Measurements from ENCODE around the gene NUMA1.

The NUMA1 gene, protein sequence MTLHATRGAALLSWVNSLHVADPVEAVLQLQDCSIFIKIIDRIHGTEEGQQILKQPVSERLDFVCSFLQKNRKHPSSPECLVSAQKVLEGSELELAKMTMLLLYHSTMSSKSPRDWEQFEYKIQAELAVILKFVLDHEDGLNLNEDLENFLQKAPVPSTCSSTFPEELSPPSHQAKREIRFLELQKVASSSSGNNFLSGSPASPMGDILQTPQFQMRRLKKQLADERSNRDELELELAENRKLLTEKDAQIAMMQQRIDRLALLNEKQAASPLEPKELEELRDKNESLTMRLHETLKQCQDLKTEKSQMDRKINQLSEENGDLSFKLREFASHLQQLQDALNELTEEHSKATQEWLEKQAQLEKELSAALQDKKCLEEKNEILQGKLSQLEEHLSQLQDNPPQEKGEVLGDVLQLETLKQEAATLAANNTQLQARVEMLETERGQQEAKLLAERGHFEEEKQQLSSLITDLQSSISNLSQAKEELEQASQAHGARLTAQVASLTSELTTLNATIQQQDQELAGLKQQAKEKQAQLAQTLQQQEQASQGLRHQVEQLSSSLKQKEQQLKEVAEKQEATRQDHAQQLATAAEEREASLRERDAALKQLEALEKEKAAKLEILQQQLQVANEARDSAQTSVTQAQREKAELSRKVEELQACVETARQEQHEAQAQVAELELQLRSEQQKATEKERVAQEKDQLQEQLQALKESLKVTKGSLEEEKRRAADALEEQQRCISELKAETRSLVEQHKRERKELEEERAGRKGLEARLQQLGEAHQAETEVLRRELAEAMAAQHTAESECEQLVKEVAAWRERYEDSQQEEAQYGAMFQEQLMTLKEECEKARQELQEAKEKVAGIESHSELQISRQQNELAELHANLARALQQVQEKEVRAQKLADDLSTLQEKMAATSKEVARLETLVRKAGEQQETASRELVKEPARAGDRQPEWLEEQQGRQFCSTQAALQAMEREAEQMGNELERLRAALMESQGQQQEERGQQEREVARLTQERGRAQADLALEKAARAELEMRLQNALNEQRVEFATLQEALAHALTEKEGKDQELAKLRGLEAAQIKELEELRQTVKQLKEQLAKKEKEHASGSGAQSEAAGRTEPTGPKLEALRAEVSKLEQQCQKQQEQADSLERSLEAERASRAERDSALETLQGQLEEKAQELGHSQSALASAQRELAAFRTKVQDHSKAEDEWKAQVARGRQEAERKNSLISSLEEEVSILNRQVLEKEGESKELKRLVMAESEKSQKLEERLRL (N-terminal part only)

GRCh38 chr11:72080326-72081183 is at the start of gene NUMA1, which contains the start of gene LRRC51:
Gene NUMA1, minus strand, starts transcription at chr11:72080542. Its CDS starts 44,599 bp downstream, at chr11:72035943.
Gene LRRC51, plus strand, starts transcription at chr11:72080850. Its CDS starts 8,234 bp downstream, at chr11:72089084.
- peak; percentile 98 to 99 for DNase-seq (ENCODE audit: low read depth in 2 of 2)

GRCh38 chr11:72129381-72129780 is 49.0 kb upstream of the NUMA1 start:
- DNase-seq (ENCODE audit: low read depth in 2 of 2), result no peak

- DNase-seq (ENCODE audit: low read depth in 2 of 2), result no peak
Observed at GRCh38 chr11:72127923-72128322, 47.6 kb upstream of the NUMA1 start.

GRCh38 chr11:72125956-72126355 is 45.6 kb upstream of the NUMA1 start:
- no peak for DNase-seq (ENCODE audit: low read depth in 2 of 2)

DNA sequence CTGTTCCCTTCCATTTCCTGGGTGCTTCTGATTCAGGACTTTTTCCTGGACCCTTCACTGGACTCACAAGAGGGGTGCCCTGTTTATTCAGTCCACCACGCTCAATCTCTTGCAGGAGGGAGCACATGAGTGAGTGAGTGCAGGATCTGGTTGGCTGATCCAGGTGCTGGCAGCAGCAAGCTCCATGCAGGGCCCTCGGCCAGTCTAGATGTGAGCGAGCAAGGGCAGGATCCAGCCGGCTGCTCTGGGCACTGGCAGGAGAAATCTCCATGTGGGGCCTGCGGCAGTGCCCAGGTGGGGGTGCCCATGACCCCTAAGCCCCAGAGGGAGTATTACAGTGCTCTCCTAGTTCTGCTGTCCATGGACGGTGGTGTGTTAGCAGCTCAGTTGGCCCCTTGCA is 43.7 kb upstream of the NUMA1 start:
- DNase-seq (ENCODE audit: low read depth in 2 of 2), result no peak

DNA sequence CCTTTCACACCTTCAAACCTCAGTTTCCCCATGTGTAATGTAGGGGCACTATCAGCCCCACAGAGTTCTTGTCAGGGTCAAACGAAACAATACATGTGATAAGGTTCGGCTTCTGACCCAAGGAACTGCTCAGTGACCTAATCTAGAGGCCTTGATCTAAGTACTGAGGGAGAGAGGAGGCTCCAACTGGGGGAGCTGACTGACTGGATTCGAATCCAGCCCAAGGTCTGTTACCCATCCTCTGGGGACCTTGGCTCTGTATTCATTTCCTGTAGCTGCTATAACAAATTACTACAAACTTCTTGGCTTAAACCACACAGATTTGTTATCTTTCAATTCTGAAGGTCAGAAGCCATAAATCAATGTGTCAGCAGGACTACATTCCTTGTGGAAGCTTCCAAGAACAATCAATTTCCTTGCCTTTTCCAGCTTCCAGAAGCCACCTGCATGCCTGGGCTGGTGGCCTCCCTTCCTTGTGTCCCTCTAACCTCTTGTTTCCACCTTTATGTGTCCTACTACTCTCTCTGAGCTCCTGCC is 42.8 kb upstream of the NUMA1 start:
- DNase-seq (ENCODE audit: low read depth in 2 of 2), result no peak

DNA sequence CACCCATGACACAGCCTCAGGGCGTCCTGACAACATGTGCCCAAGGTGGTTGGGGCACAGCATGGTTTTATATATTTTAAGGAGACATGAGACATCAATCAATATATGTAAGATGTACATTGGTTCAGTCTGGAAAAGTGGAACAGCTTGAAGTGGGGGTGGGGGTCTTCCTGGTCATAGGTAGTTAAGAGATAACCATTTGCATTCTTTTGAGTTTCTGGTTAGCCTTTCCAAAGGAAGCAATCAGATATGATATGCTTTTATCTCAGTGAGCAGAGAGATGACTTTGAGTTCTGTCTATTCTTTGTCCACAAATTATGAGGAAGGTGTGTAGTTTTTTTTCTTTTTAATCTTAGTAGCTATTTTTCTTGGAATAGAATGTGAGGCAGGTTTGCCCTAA is 42.3 kb upstream of the NUMA1 start:
- no peak for DNase-seq (ENCODE audit: low read depth in 2 of 2)

GRCh38 chr11:72120930-72121329 is 40.6 kb upstream of the NUMA1 start:
- no peak for DNase-seq (ENCODE audit: low read depth in 2 of 2)

GRCh38 chr11:72119198-72119597 is 38.9 kb upstream of the NUMA1 start:
- no peak for DNase-seq (ENCODE audit: low read depth in 2 of 2)

GRCh38 chr11:72116019-72116755 is 35.8 kb upstream of the NUMA1 start:
- no peak for DNase-seq (ENCODE audit: low read depth in 2 of 2)

- DNase-seq (ENCODE audit: low read depth in 2 of 2), result no peak
Observed at GRCh38 chr11:72114570-72114969, 34.2 kb upstream of the NUMA1 start.

DNA sequence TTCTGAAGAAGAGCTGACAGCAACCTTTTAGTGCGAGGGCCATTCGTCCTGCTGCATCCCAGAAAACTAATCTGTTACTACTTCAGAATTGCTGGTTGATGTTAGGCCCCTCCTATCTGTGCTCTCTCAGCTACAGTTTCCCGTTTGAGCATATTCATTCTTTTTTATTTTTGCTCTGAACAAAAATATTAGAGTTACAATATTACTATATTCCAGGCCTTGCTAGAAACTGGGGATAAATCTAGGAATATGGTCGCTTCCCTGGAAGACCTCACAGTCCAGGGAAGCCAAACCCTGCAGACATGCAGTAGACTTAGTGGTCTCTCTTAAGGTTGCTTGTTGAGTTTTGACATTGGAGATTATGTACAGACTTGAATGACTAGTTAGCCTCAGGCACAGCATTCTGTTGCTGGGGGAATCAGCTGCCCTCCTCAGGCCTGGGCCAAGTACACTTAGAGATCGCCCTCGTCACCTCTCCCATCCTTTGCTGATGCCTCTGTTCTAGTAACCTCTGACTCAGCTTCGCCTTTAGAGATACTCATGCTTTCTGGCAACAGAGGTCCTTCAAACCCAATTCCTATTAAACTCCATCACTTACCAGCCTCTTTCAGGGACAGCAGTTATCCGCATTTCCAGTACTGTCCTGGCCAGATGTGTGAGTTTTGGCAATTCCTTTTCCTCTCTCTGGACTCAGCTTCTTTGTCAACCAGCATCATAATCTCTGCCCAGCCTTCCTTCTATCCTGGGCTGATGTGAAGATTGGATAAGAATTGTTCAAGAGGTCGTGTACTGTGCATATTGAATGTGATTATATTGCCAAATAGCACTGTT is 32.9 kb upstream of the NUMA1 start:
- no peak for DNase-seq (ENCODE audit: low read depth in 2 of 2)

- peak; percentile 99 for DNase-seq (ENCODE audit: low read depth in 2 of 2)
Observed at GRCh38 chr11:72112143-72112977, 32.0 kb upstream of the NUMA1 start, which contains the start of gene ANAPC15. Gene ANAPC15, minus strand, starts transcription at chr11:72112695. Its CDS starts 1,419 bp downstream, at chr11:72111276.

GRCh38 chr11:72111300-72112142 is 31.2 kb upstream of the NUMA1 start:
- DNase-seq (ENCODE audit: low read depth in 2 of 2), result no peak

- DNase-seq (ENCODE audit: low read depth in 2 of 2), result no peak
Observed at GRCh38 chr11:72105888-72106287, 25.5 kb upstream of the NUMA1 start, which contains the start of gene TOMT. Gene TOMT, plus strand, starts transcription at chr11:72105924. Its CDS starts 28 bp downstream, at chr11:72105952.

GRCh38 chr11:72103754-72104167 is 23.4 kb upstream of the NUMA1 start:
- no peak for DNase-seq (ENCODE audit: low read depth in 2 of 2)

Data from activated CD8-positive, alpha-beta memory T cell treated with anti-CD3 and anti-CD28 coated beads for 4 hours (primary cell).